ENCODE data around the gene BRD7.
"Not testable (repeated sequence)": the region's sequence is repeated elsewhere in the genome, so short reads cannot be mapped to it uniquely, and the experiment has no call there.

Gene BRD7

DNA sequence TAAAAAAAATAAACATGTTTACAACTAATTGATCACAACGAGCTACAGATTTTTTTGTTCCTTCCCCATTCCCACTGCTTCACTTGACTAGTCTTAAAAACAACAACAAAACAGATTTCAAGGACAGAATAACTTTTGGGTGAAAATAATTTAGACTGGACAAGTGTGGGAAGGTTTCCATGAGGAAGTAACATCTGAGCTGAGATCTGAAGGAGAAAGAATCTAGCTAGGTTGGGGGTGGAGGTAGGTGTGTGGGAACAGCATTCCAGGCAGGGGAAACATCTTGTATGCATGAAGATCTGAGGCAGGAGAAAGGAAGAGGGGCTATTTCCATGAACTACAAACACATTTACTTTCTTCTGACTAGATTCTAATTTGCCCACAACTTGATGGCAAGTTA, 9.2 kb downstream of the BRD7 start:
- DNase-seq (ENCODE audit: low read depth in 2 of 2), result no peak

DNA sequence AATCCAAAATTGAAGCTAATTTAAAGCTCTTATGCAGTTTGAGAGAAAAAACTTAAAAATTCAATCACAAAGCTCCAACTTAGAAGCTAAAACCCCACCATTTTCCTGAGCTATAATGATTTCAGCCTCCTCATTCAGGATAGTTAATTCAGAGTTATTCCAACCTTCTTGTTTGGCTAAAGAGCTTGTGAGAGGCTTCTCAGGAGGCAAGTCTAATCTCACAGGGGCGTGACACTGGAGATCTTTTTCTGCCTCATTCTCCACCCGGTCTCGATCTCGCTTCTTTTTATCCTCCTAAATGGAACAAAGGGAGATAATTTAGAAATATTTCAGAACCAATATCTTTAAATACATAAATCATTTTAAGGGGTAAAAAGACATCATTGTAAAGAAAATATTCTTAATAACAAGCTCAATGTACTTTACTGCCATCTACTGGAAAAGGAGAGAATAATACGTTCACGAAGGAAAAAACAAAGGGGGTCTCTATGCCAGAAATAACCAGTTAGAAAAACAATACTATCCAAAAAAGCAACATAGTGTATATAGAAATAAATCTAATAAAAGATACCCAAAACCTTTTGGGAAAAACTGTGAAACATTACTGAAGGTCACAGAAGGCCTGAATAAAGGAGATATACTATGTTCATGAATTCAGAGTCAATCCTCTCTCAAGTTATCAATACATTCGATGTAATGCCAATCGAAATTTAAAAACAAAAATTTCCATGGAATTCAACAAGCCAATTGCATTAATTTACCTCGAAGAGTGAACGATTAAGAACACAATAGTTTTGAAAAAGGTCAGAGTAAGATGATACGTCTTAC, 13.9 kb downstream of the BRD7 start:
- DNase-seq (ENCODE audit: low read depth in 2 of 2), result no peak

DNA sequence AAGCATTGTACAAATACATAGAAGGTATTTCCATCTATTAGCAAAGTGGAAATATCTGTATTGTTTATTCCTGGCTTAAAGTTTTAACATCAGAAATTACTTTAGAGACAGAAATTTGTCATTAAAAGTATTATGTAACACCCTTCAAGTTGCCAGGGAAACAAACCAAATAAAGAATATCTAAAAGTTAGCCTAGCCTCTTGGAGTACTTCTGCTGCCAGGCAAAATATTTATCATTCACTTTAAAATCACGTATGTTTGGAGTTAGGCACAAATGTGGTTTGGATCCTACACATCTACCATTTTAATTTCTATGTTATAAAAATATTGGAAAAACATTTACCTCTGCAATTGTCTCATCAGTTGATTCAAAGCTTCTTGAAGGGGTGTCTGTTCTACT, 14.7 kb downstream of the BRD7 start:
- DNase-seq (ENCODE audit: low read depth in 2 of 2), result no peak

DNA sequence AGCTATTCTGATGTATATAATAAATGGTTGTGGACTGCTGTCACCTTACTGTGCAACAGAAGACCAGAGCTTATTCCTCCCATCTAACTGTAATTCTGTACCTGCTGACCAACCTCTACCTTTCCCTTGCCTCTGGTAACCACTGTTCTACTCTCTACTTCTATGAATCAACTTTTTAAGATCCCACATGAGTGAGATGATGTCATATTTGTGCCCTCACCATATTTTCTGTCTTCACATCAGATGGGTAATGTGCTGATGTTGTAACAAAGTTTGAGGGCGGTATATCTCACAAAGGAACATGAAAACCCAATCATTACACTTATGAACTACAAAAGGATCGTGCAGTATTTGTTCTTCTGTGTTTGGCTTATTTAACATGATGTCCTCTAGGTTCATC, 16.8 kb downstream of the BRD7 start:
- DNase-seq (ENCODE audit: low read depth in 2 of 2), result no peak

DNA sequence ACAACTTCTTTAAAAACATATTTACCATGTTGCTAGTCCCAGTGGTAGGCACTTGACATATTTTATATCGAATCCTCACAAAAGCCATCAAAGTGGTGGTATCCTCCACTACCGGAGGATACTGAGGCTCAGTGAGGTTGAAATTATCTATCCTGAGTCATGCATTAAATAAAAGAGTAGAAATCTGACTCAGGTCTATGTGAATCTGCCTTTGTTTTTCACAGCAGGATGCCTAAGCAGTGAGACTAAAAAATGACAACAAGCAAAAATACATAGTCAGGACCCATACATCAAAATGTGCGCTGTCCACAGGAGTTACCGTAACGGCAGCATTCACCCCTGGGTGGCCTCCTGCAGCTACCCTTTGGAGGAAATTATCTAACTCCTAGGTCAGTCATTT, 17.7 kb downstream of the BRD7 start:
- no peak for DNase-seq (ENCODE audit: low read depth in 2 of 2)

DNA sequence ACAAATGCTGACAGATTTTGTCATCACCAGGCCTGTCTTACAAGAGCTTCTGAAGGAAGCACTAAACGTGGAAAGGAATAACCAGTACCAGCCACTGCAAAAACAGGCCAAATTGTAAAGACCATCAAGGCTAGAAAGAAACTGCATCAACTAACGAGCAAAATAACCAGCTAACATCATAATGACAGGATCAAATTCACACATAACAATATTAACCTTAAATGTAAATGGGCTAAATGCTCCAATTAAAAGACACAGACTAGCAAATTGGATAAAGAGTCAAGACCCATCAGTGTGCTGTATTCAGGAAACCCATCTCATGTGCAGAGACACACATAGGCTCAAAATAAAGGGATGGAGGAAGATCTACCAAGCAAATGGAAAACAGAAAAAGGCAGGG, 23.6 kb downstream of the BRD7 start:
- not testable (repeated sequence) for DNase-seq (ENCODE audit: low read depth in 2 of 2)

DNA sequence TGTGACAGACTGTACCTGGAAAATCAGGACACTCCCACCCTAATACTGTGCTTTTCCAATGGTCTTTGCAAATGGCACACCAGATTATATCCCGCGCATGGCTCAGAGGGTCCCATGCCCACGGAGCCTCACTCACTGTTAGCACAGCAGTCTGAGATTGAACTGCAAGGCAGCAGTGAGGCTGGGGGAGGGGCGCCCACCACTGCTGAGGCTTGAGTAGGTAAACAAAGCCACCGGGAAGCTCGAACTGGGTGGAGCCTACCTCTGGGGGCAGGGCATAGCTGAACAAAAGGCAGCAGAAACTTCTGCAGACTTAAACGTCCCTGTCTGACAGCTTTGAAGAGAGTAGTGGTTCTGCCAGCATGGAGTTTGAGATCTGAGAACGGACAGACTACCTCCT, 25.2 kb downstream of the BRD7 start:
- DNase-seq (ENCODE audit: low read depth in 2 of 2), result not testable (repeated sequence)

DNA sequence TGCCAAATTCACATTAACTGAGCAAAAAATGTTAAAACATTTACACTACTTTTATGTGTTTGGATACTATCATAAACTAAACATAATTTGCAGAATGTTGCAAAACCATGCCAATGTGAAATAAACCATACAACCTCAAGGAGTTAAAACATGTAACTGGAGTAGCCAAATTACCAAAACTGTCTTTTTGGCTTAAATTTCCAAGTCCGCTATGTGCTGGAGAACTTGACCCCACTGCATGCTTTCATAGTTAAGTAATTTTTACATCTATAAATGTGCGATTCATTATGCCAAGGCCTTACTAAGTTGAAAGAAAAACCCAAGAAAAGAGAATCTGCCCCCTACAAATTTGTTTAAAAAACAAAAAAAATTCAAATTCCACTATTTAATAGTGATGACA, 28.2 kb downstream of the BRD7 start:
- no peak for DNase-seq (ENCODE audit: low read depth in 2 of 2)

DNA sequence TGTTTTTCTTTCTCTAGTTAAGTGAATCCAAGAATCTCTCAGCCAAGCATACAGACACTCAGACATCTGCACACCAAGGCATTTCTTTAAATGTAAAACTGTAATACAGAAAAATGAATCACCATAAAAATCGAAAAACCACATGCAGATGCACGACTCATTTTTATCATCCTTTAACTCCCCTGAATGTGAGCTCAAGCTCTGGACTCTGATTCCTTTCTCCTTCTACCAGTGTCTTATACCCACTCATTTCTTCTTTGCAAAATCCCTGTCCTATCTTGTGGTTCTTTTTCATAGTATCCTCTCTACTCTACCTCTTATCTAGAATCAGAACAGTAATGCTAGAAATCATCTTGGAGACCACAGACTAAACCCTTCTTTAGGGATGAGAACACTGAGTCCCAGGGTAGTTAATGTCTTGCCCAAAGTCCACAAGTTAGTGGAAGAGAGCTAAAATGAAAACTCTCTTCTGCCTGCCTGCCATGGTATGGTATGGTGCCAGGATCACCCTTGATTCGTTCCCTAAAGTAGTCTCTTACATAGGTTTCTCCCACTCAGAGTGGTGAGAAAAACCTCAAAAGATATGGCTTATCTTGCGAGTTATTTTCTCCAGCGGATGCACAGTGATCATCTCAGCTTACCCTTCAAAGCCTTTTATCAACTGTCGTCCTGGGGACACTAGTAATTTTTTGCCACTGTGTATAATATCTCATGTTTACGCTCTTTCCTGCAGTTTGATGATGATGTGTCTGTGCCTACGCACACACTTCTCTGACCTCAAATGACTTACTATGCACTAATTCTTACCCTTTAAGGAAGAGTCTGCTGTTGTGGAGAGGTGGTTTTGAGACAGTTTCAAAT, 30.2 kb downstream of the BRD7 start:
- DNase-seq (ENCODE audit: low read depth in 2 of 2), result no peak

DNA sequence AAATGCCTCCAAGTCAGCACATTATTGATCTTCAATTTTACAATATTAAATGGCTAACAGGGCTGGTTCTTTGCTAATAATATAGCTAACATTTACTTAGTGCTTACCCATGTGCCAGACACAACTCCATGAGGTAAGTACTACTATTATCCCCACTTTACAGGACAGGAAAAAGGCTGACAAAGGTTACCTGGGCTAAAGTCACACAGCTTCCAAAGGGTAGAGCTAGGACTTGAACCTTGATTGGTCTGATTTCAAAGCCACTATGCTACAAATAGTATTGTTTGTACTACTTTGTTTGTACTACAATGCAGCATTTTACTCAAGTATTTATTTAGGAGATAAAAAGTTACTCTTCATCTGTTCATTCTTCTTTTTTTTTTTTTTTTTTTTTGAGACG, 31.9 kb downstream of the BRD7 start:
- DNase-seq (ENCODE audit: low read depth in 2 of 2), result no peak

DNA sequence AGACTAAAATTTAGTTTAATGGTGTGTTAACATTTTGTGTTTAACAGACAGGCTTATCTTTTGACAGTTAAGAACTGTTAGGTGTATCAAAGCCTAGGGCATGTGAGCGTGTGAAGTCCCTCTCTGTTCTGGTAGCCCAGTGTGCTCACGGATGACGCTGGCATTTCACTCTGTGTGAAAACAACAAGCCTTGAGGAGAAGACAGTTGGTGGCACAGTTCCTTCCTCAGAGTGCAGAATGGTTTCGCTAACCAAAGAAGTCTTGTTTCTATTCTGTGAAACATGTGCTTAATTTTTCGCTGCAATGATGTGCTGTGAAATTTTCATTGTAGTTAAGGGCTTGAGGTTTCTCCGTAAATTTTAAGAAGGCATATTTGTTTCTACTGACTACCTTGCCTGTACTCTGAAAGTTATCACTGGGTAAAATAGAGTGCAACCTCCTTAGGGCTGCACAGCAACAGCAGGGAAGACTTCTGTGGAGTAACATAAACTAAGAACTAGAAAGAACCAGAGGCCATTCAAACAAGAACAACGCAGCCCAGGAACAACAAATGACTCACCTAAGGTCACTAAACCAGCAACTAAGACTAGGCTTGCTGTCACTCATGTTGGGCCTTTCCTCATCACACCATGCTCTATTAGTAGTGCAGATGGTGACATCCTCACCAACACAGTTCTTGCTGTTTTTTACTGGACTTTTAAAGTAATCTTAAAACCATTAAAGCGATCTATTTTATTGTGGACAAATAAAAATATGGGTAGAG, 33.4 kb downstream of the BRD7 start:
- DNase-seq (ENCODE audit: low read depth in 2 of 2), result no peak

DNA sequence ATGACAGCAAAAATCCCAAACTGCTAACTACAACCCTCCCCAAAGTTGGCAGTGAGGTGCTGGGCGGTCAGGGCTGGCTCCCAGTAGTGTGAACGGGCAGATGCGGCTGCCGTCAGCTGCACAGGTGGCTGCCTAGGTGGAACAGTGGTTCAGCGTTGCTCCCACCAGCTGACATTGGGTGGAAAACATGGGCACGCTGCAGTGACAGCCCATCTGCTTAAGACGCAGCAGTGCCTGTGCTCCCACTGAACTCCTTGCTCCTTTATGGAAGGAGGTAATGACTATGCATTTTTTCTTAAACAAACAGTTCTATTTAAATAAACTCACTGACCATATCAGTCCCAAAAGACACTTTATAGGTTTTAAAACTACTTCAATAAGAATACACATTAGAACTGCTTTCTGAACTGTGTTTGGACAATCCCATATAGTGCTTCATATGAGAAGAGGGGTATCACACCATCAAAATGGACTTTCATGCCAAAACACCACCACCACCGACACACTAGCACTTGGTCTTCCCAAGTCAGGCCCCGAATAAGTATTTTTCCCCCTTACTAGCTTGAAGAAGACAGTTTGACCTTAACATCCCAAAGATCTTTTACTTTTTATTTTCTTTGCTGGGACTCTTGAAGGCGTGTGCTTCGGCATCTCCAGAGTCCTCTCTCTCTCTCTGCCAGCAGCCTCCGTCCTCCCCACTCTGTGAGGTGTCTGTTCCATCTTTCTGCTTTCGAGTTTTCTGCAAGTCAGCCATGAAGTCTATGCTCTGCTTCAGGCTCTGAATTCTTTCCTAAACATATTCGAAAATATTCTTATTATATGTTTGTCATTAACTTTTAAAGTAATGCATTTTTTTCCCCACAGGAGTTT, 34.4 kb downstream of the BRD7 start:
- no peak for DNase-seq (ENCODE audit: low read depth in 2 of 2)

DNA sequence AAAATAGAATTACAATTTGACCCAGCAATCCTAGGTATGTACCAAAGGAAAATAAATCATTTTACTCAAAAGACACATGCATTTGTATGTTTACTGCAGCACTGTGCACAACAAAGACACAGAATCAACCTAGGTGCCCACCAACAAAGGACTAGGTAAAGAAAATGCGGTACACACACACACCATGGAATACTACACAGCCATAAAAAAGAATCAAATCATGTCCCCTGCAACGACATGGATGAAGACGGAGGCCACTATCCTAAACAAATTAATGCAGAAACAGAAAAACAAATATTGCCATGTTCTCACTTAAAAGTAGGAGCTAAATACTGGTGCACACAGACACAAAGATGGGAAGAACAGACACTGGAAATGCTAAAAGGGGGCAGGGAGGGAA, 36.2 kb downstream of the BRD7 start:
- no peak for DNase-seq (ENCODE audit: low read depth in 2 of 2)

DNA sequence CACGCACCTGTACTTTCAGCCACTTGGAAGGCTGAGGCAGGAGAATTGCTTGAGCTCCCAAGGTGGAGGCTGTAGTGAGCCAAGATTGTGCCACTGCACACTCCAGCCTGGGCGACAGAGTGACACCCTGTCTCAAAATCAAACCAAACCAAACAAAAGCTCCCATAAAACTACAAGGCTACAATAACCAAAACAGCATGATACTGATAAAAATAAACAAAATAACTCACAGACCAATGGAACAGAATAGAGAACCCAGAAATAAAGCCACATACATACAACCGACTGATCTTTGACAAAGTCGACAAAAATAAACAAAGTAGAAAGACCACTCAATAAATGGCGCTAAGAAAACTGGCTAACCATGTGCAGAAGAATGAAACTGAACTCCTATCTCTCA, 37.2 kb downstream of the BRD7 start:
- no peak for DNase-seq (ENCODE audit: low read depth in 2 of 2)

DNA sequence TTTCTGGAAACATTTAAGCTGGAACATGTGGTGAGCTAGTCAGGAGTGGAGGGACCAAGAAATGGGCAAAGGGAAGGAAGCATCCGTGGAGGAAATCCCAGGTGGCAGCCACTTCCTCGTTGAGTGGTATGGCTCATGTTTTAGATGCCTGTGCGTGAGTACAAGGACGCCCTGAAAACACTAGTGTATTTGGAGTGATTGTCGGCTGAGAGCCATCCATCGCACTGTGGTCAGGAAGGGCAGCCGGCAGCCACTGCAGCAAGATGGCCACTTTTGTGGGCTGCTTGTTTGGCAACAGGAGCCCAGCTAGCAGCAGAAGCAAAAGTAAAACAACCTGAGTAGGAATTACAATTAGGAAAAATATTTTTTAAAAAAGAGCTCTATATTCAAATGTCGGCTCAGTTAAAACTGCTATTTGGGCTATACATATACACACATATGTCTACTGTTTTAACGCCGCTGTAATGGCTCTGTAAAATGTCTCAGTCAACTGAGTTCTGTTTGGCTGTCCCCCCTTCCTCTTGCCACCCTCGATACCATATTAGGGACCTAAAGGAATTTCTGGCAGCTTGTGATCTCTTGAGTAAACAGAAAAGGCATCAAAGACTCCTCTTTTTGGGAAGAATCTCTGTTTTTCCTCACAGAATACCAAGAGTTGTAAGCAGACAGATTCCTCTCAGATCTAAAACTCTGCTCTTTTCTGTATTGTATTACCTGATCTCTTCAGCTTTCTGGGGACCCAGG, 39.2 kb downstream of the BRD7 start:
- no peak for DNase-seq (ENCODE audit: low read depth in 2 of 2)

DNA sequence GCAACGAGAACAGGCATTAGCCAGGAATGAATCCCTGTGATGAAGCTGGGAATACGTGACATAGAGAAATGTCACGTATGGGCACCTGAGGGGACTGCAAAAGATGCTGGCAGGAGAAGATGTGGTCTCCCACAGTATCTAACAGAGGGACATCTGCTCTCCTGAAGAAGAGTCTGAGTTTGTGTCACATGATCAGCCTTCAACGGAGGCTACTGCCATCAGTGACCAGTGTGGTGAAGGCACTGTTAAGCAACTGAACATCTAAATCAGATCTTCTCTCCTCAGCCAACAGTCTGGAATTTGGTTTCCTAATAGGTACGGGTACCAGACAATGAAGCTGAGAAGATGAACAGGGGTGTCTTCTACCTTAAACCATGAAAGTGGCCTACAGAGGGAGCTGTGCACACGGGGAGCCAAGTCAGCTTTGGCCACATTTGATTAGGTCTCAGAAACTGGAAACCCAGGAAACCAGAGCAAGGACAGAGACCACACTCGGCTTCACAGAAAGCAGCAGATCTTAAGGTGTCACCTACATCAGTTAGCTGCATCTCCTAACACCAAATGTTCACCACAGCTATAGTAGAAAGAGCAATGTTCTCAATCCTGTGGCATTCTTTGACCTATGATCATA, 41.8 kb downstream of the BRD7 start:
- peak in 1 of 2 donors; percentile 17 for DNase-seq (ENCODE audit: low read depth in 2 of 2)

DNA sequence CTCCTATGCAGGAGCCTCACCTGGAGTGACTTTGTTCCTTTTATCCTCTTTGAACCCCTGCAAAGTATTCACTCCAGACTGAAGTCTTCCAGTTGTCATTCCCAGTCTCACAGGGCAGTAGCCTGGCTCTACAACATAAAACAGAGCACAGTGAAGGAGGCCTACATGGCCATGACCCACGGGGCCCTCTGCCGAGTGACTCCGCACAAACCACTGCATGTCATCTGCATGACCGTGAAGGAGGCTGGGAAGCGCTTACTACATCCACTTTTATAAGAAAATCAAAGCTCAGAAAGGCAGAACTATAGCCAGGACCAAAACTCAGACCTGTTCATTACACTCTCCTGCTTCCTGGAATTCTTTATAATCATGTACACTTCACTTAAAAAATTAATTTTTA, 42.5 kb downstream of the BRD7 start:
- no peak for DNase-seq (ENCODE audit: low read depth in 2 of 2)

DNA sequence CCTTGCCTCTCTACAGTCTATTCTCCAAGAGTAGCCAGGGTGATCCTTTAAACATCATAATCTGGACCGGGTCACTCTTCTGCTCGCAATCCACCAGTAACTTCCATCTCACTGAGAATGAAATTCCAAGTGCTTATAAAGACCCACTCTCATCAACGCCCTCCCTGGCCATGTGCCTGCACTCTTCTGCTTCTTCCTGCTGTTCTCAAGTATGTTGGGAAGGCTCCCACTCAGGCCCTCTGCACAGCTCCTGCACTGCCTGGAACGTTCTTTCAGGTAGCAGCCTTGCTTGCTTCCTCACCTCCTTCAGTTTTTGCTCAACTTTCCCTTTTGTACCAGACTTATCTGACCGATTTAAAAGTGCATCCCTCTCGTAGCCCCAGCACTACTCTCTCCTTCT, 44.4 kb downstream of the BRD7 start:
- no peak for DNase-seq (ENCODE audit: low read depth in 2 of 2)

DNA sequence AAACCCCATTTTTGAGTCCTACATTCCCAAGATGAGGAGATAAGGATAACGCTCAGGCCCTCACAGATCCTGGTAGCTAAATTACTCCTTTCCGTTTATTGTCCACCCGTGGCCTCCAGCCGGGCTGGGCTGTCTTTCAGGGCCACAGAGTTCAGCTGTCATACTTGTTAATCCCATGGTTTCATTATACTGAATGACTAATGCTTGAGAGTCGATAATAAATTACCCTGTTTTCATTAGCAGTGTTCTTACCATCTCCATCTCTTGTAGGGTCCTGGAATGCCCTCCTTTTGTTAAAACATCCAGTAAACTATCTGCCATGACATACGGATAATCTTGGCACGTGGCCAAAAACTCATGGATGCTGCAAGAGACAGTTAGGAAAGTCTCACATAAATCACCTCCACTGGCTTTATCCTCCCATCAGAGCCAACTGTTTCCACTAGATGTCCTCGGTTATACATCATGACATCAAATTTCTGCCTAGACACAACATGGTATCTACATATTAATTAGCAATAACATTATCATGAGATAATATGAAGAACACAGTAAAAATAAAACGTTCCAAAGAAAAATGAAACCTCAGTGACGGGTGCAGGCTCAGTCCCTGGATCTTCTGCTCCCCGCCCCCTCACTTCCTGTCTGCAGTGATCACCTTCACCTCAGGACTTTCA, 45.3 kb downstream of the BRD7 start:
- DNase-seq (ENCODE audit: low read depth in 2 of 2), result no peak

DNA sequence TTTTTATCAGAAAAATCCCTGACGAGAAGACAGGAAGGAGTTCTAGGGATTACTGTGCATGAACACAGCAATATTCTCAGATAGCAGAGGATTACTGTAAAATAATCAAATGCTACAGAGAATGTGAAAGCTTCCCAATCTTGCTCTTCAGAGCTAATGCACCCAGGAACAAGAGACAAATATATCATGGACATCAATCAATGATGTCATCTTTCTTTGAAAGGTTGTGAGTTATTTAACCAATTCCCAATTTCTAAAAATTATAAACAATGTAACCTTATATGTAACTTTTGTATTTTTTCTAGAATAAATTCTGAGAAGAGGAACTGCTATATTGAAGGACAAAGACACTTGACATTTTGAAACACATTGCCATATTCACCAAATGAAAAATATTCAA, 46.5 kb downstream of the BRD7 start:
- DNase-seq (ENCODE audit: low read depth in 2 of 2), result no peak
